GM12878 (cell line): ENCODE data around the gene SHOC1. TPM values are rescaled to one million over a fixed set of nuclear protein-coding genes. Genes with fewer than 3 reads are reported as not detected.

Source experiments
- CREM ChIP-seq: IDR thresholded peaks from 2 replicates; pipeline ENCODE4 v1.6.1; 2014; ENCODE audit warnings: antibody characterized with exemption, low read depth
- EGR1 ChIP-seq, 2 experiments: IDR thresholded peaks; 1 replicate in 1 of 2; 2 replicates in 1 of 2; pipeline ENCODE4 v1.6.1; 2011 to 2012; ENCODE audit warnings: low read depth in 2 of 2, low read length in 2 of 2, borderline replicate concordance in 1 of 2, mild to moderate bottlenecking in 1 of 2, moderate library complexity in 1 of 2
- FOXM1 ChIP-seq: IDR thresholded peaks from 2 replicates; pipeline ENCODE4 v1.6.1; 2012; ENCODE audit warnings: low read depth, mild to moderate bottlenecking, inconsistent platforms, low read length, moderate library complexity
- JUNB ChIP-seq: IDR thresholded peaks from 2 replicates; pipeline ENCODE4 v1.6.1; 2016; ENCODE audit warnings: antibody characterized with exemption, mild to moderate bottlenecking
- MEF2A ChIP-seq: IDR thresholded peaks from 2 replicates; pipeline ENCODE4 v1.6.1; 2011; ENCODE audit warnings: low read depth, mild to moderate bottlenecking, low read length, moderate library complexity; ENCODE audit not compliant: insufficient read depth
- NFIC ChIP-seq: IDR thresholded peaks from 2 replicates; pipeline ENCODE4 v1.6.1; 2012; ENCODE audit warnings: low read depth, mild to moderate bottlenecking, inconsistent platforms, low read length, moderate library complexity
- RUNX3 ChIP-seq: IDR thresholded peaks from 2 replicates; pipeline ENCODE4 v1.6.1; 2012; ENCODE audit warnings: low read length, inconsistent platforms
- SREBF1 ChIP-seq: IDR thresholded peaks from 2 replicates; pipeline ENCODE4 v1.6.1; 2012; ENCODE audit warnings: mild to moderate bottlenecking, low read length
- STAT3 ChIP-seq: IDR thresholded peaks from 2 replicates; pipeline ENCODE4 v1.6.1; 2011; ENCODE audit warnings: low read depth, low read length, improper control_type of control experiment
- USF1 ChIP-seq: IDR thresholded peaks from 2 replicates; pipeline ENCODE4 v1.6.1; 2011; ENCODE audit warnings: borderline replicate concordance, low read depth, mild to moderate bottlenecking, moderate library complexity, mixed read lengths, low read length; ENCODE audit not compliant: insufficient read depth; ENCODE audit errors: extremely low read length
- ZBED1 ChIP-seq: IDR thresholded peaks from 2 replicates; pipeline ENCODE4 v1.6.1; 2016; ENCODE audit warnings: borderline replicate concordance
- polyA plus RNA-seq, 11 experiments: library from polyadenylated mRNA; depleted of rRNA in 4 of 11; unstranded in 6 of 11; stranded (reverse) in 5 of 11; fragments of >200 nt; fragmentation: Nextera tagmentation in 4 of 11; fragmentation: Illumina TruSeq in 1 of 11; extraction: Ambion mirVana in 4 of 11; extraction: Trizol in 1 of 11; gene quantifications; 1 replicate in 1 of 11; 2 replicates in 10 of 11; pipeline versions ENCODE4 v1.2.1 to v1.2.3, GENCODE V29; 2011 to 2016; ENCODE audit warnings: inconsistent platforms in 2 of 11, missing spikeins in 2 of 11, low read depth in 1 of 11
- total RNA-seq, 4 experiments: library from RNA; depleted of rRNA in 3 of 4; stranded (reverse); fragments of >200 nt in 3 of 4; fragmentation: Illumina TruSeq in 1 of 4; extraction: Trizol in 1 of 4; gene quantifications; 2 replicates each; pipeline versions ENCODE4 v1.2.1 to v1.2.3, GENCODE V29; 2013 to 2021
- TF ChIP-seq, protein P1 (sequence below): fragments of 150-350 bp; IDR thresholded peaks from 2 replicates; pipeline ENCODE4 v1.6.1; 2016; ENCODE audit warnings: low read depth, low read length

Gene SHOC1
- total and polyA plus RNA-seq, 10 of the 15 experiments (the other 5 are each of a cell fraction or from before 2014, with no cell fraction given): under 0.01 to 0.11 (median 0.04) TPM; not detected in 3

DNA sequence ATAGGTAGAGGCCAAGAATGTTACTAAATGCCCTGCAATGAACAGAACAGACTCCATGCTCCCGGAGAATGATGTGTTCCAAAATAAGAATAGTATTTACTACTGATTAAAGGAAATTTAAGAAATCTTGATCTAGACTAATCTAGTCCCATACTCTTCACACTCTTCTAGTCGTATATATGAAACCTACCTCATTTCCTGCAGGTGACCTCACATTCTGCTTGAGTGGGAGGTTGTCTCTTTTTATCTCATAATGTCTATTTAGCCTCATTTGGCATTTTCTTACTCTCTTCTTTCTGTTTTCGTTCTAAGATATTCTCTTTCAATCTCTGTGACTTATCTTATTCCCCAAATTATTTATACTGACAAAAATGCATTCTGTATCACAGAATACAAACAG, 9.2 kb upstream of the SHOC1 start (continued):
- TF ChIP-seq MEF2A (0 out of 2 replicates have a peak, but pooled peaks have one; percentile 24), ZBED1 (peak; percentile 54; the same call in 1 of the 2 replicates), NFIC (peak; percentile 80; the same call in 1 of the 2 replicates), FOXM1 (peak; percentile 57; the same call in 1 of the 2 replicates), JUNB (peak; percentile 84), CREM (peak; percentile 80; the same call in 1 of the 2 replicates), USF1 (no peak), SREBF1 (no peak), RUNX3 (peak; percentile 74), EGR1 (IDR thresholded peaks at IDR 0.05; ENCODE audit: borderline replicate concordance in 1 of 2, low read depth in 2 of 2, low read length in 2 of 2) (peak in 1 of 2 experiments; percentile 49; a peak in 1 of 3 replicates), STAT3 (no peak)
- TF ChIP-seq, protein P1, sequence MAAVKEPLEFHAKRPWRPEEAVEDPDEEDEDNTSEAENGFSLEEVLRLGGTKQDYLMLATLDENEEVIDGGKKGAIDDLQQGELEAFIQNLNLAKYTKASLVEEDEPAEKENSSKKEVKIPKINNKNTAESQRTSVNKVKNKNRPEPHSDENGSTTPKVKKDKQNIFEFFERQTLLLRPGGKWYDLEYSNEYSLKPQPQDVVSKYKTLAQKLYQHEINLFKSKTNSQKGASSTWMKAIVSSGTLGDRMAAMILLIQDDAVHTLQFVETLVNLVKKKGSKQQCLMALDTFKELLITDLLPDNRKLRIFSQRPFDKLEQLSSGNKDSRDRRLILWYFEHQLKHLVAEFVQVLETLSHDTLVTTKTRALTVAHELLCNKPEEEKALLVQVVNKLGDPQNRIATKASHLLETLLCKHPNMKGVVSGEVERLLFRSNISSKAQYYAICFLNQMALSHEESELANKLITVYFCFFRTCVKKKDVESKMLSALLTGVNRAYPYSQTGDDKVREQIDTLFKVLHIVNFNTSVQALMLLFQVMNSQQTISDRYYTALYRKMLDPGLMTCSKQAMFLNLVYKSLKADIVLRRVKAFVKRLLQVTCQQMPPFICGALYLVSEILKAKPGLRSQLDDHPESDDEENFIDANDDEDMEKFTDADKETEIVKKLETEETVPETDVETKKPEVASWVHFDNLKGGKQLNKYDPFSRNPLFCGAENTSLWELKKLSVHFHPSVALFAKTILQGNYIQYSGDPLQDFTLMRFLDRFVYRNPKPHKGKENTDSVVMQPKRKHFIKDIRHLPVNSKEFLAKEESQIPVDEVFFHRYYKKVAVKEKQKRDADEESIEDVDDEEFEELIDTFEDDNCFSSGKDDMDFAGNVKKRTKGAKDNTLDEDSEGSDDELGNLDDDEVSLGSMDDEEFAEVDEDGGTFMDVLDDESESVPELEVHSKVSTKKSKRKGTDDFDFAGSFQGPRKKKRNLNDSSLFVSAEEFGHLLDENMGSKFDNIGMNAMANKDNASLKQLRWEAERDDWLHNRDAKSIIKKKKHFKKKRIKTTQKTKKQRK: no peak
